GM21526 (cell line): Measurements from ENCODE around the gene CNTNAP2.
"Not testable (repeated sequence)": the region's sequence is repeated elsewhere in the genome, so short reads cannot be mapped to it uniquely, and the experiment has no call there.

Experiments
- ATAC-seq: cut with Tn5 transposase; IDR thresholded peaks from one replicate; pipeline ENCODE4 v1.9.1; 2021; ENCODE audit warnings: moderate library complexity; ENCODE audit not compliant: unreplicated experiment, low FRiP score

The CNTNAP2 gene

DNA sequence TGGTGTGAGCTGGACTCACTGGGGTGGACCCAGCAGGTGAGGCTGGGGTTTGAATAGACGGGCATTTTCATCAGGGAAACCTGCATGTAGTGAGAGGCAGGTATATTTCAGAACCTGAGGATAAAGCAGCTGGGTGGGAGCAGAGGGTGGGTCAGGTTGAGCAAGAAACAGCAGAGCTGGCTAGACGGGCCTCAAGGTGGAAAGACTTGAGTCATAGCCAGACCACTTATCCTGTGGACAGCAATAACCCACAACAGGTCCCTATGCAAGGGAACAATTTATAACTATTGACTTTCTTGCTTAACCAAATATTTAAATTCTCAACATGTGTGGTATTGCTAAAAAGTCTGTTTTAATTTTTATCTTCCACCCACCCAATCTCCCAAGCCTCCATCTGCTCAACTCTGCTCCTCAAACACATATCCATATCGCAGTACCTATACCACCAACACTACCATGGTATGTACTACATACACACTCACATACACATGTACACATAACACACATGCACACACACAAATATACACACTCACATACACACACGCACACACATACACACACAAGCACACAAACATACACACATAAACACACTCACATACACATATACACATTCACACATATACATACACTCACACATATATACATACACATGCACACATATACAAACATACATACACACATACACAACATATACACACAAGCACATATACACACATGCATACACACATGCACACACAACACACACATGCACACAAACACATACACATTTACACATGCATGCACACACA lies 2345.0 kb downstream of the CNTNAP2 start:
- ATAC-seq, result no peak

GRCh38 chr7:148462774-148463173 lies 2346.2 kb downstream of the CNTNAP2 start:
- not testable (repeated sequence) for ATAC-seq

- ATAC-seq, result no peak
Observed at GRCh38 chr7:148463210-148463609, 2346.6 kb downstream of the CNTNAP2 start.

DNA sequence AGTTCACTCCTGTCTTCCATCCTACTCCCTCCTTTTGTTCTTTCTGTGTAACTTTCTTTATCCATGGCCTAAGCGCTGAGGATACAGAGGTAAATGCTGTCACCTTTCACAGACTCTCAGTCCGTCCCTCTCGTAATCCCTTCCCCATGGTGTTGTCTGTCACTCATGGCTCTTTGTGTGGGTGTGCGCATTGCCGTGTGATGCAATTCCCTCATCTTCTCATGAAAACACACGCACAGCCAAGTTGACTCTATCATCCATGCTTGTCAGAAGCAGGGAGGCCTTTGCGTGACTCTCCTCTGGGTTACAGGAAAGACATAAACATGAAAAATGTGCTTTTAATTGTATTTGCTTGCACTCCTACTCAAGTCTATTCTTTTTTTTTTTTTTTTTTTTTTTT lies 2348.3 kb downstream of the CNTNAP2 start:
- no peak for ATAC-seq

DNA sequence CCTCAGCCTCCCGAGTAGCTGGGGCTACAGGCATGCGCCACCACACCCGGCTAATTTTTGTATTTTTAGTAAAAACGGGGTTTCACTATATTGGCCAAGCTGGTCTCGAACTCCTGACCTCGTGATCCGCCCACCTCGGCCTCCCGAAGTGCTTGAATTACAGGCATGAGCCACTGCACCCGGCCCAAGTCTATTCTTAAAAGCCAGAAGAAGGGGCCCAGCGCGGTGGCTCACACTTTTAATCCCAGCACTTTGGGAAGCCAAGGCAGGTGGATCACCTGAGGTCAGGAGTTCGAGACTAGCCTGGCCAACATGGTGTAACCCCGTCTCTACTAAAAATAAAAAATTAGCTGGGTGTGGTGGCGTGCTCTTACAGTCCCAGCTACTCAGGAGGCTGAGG lies 2348.8 kb downstream of the CNTNAP2 start:
- not testable (repeated sequence) for ATAC-seq

DNA sequence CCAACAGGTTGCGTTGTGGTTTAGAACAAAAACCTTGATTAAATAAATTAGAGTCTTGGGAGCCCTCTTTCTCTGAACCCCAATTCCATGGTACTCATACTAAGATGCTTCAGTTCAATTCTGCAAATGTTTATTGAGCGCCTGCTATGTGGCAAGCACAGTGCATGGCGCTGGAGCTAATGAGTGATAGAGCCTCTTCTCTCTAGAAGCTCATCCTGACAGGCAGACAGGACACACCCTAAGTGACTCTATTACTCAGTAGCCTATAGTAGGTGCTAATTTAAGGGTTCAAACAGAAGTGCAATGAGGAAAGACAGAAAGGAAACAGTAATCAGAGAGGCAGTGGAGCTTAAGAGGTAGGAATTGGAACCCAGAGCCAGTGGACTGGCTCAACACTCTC lies 2349.5 kb downstream of the CNTNAP2 start:
- no peak for ATAC-seq

DNA sequence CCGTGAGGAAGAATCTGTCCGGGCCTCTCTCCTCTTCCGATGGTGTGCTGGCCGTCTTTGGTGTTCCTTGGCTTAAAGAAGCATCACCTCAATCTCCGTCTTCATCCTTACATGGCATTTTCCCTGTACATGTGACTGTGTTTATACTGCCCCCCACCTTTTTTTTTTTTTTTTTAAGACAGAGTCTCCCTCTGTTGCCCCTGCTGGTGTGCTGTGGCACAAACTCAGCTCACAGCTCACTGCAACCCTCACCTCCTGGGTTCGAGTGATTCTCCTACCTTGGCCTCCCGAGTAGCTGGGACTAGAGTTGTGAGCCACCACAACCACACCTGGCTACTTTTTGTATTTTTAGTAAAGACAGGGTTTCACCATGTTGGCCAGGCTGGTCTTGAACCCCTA lies 2352.1 kb downstream of the CNTNAP2 start:
- no peak for ATAC-seq
